HepG2 (cell line): ENCODE results near the gene ARHGAP45. TPM values are rescaled to one million over a fixed set of nuclear protein-coding genes. Genes with fewer than 3 reads are reported as not detected.

Source experiments
- CC2D1A ChIP-seq: sonication (generic); formaldehyde crosslinking; IDR thresholded peaks from 2 replicates; pipeline ENCODE4 v1.8.1; 2023; ENCODE audit warnings: mild to moderate bottlenecking, missing genetic modification reagents
- DZIP1 ChIP-seq: sonication (generic); formaldehyde crosslinking; IDR thresholded peaks from 2 replicates; pipeline ENCODE4 v1.5.0; 2020; ENCODE audit warnings: mild to moderate bottlenecking, missing genetic modification reagents
- GMEB2 ChIP-seq: IDR thresholded peaks from 2 replicates; pipeline ENCODE4 v1.6.1; 2016; ENCODE audit warnings: missing biosample characterization, missing genetic modification reagents, low read depth
- HES4 ChIP-seq: sonication (generic); formaldehyde crosslinking; IDR thresholded peaks from 2 replicates; pipeline ENCODE4 v1.9.0; 2021; ENCODE audit warnings: mild to moderate bottlenecking, missing genetic modification reagents, borderline replicate concordance
- HMGXB3 ChIP-seq: sonication (generic); formaldehyde crosslinking; IDR thresholded peaks from 2 replicates; pipeline ENCODE4 v1.4.0; 2020; ENCODE audit warnings: missing genetic modification reagents, borderline replicate concordance
- IKZF5 ChIP-seq: IDR thresholded peaks from 2 replicates; pipeline ENCODE4 v1.6.1; 2018; ENCODE audit warnings: missing genetic modification reagents, mild to moderate bottlenecking, missing compliant biosample characterization
- MAFF ChIP-seq: IDR thresholded peaks from 2 replicates; pipeline ENCODE4 v1.6.1; 2011; ENCODE audit warnings: low read depth, low read length, improper control_type of control experiment
- MLXIP ChIP-seq: sonication (generic); formaldehyde crosslinking; IDR thresholded peaks from 2 replicates; pipeline ENCODE4 v1.9.0; 2021; ENCODE audit warnings: missing genetic modification reagents, borderline replicate concordance
- SIN3A ChIP-seq: IDR thresholded peaks from 2 replicates; pipeline ENCODE4 v1.6.1; 2011; ENCODE audit warnings: low read depth, mild to moderate bottlenecking, control low read depth, low read length, borderline replicate concordance
- TBX2 ChIP-seq: sonication (generic); formaldehyde crosslinking; IDR thresholded peaks from 2 replicates; pipeline ENCODE4 v1.5.0; 2020; ENCODE audit warnings: missing genetic modification reagents, mild to moderate bottlenecking, borderline replicate concordance
- ZBTB38 ChIP-seq: sonication (generic); formaldehyde crosslinking; IDR thresholded peaks from 2 replicates; pipeline ENCODE4 v1.5.1; 2020; ENCODE audit warnings: mild to moderate bottlenecking, missing genetic modification reagents
- ZKSCAN8 ChIP-seq: IDR thresholded peaks from 2 replicates; pipeline ENCODE4 v1.6.1; 2016; ENCODE audit warnings: borderline replicate concordance, missing genetic modification reagents, missing compliant biosample characterization
- ZMYM2 ChIP-seq: sonication (generic); formaldehyde crosslinking; IDR thresholded peaks from 2 replicates; pipeline ENCODE4 v1.8.0; 2022; ENCODE audit warnings: mild to moderate bottlenecking, missing genetic modification reagents
- ZNF589 ChIP-seq: sonication (generic); formaldehyde crosslinking; conservative IDR thresholded peaks from 2 replicates; pipeline ENCODE4 v1.8.0; 2022; ENCODE audit warnings: mild to moderate bottlenecking, moderate library complexity, missing genetic modification reagents
- polyA plus RNA-seq, 8 experiments: library from polyadenylated mRNA; depleted of rRNA in 3 of 8; stranded (reverse) in 7 of 8; unstranded in 1 of 8; fragments of >200 nt; fragmentation: Illumina TruSeq in 4 of 8; extraction: Trizol in 4 of 8; gene quantifications; 2 replicates each; pipeline versions ENCODE4 v1.2.1 to v1.2.3, GENCODE V29; 2011 to 2016; ENCODE audit warnings: low read depth in 4 of 8, missing spikeins in 1 of 8, mixed read lengths in 1 of 8; ENCODE audit not compliant: insufficient read depth in 1 of 8
- total RNA-seq, 5 experiments: library from RNA; depleted of rRNA; stranded (reverse); fragments of >200 nt; fragmentation: Illumina TruSeq; extraction: Trizol; gene quantifications; 2 replicates each; pipeline ENCODE4 v1.2.3, GENCODE V29; 2016; ENCODE audit warnings: low read depth in 1 of 5

The ARHGAP45 gene
- total and polyA plus RNA-seq, 2 of the 13 experiments (the other 11 are each of a cell fraction or from before 2014, with no cell fraction given) = 0.84 to 32.0 TPM

GRCh38 chr19:1027650-1028061, 39.3 kb upstream of the ARHGAP45 start (continued):
- TF ChIP-seq GMEB2 = no peak
- peak; percentile 73; the same call in 1 of the 2 replicates for TF ChIP-seq DZIP1
- TF ChIP-seq MAFF = no peak
- TF ChIP-seq HMGXB3 (CRISPR knock-in tag) = no peak
- TF ChIP-seq ZMYM2 (CRISPR knock-in tag) = no peak
- TF ChIP-seq SIN3A = no peak
- 0 out of 2 replicates have a peak, but pooled peaks have one; percentile 2 for TF ChIP-seq ZBTB38 (CRISPR knock-in tag)
- no peak for TF ChIP-seq CC2D1A (CRISPR knock-in tag)
- TF ChIP-seq TBX2 (CRISPR knock-in tag) = no peak
- TF ChIP-seq HES4 = no peak
- TF ChIP-seq ZKSCAN8 (CRISPR knock-in tag) = no peak
- no peak for TF ChIP-seq ZNF589 (CRISPR knock-in tag)
- TF ChIP-seq MLXIP (CRISPR knock-in tag) = no peak
- no peak for TF ChIP-seq IKZF5
